Thoracic aorta (tissue), 2 donors: ENCODE results near the gene GRAP2. TPM values are rescaled to one million over a fixed set of nuclear protein-coding genes. Genes with fewer than 3 reads are reported as not detected.

ENCODE experiments used
- ATAC-seq: fragments of 150-250 bp; one replicate; pipeline ENCODE4 v1.8.0; 2017; ENCODE audit warnings: low read depth; ENCODE audit not compliant: insufficient number of reproducible peaks, low FRiP score
- DNase-seq: peaks from one replicate; pipeline ENCODE4 v3.0.0-alpha.2; 2020; ENCODE audit warnings: low spot score
- H3K27ac ChIP-seq, 2 donors: fragments of 200-600 bp; sonication (generic); 1 replicate in 1 of 2; 2 replicates in 1 of 2; pipeline ENCODE4 v1.5.1; 2016; ENCODE audit warnings: mild to moderate bottlenecking in 2 of 2, moderate library complexity in 2 of 2
- H3K27me3 ChIP-seq: fragments of 200-600 bp; sonication (generic); replicated peaks from 2 replicates; pipeline ENCODE4 v1.6.0; 2016; ENCODE audit warnings: mild to moderate bottlenecking; ENCODE audit not compliant: insufficient read depth
- H3K36me3 ChIP-seq: fragments of 200-600 bp; sonication (generic); one replicate; pipeline ENCODE4 v1.5.1; 2016
- H3K4me1 ChIP-seq, 2 donors: fragments of 200-600 bp; sonication (generic); 1 replicate in 1 of 2; 2 replicates in 1 of 2; pipeline versions ENCODE4 v1.5.1 to v1.6.0; 2016; ENCODE audit warnings: low read depth in 2 of 2, mild to moderate bottlenecking in 1 of 2; ENCODE audit not compliant: control insufficient read depth in 1 of 2
- H3K4me3 ChIP-seq: fragments of 200-600 bp; sonication (generic); 2 replicates; pipeline ENCODE4 v1.5.1; 2016; ENCODE audit warnings: mild to moderate bottlenecking
- H3K9me3 ChIP-seq: fragments of 200-600 bp; sonication (generic); 2 replicates; pipeline ENCODE4 v1.5.1; 2016
- CTCF ChIP-seq: fragments of 200-600 bp; sonication (generic); IDR thresholded peaks from one replicate; pipeline ENCODE4 v1.5.1; 2019; ENCODE audit warnings: antibody characterized with exemption
- total RNA-seq, 2 donors: library from RNA; depleted of rRNA; stranded (reverse); fragments of >200 nt; gene quantifications; one replicate each; pipeline versions ENCODE4 v1.1.0 to v1.2.3, GENCODE V29; 2016

The GRAP2 gene
- total RNA-seq, 2 donors from 2014 or later, result 1.8 TPM

GRCh38 chr22:39953101-39953500, 52.2 kb downstream of the GRAP2 start:
- no peaks in the 10 kb centered on the region for H3K36me3 ChIP-seq
- TF ChIP-seq CTCF, result no peak
- ATAC-seq (no peak), DNase-seq (no peak)
- H3K27ac ChIP-seq, result no peak overlapping the region
- no peaks in the 10 kb centered on the region for H3K4me1 ChIP-seq
- H3K27me3 ChIP-seq, result peaks cover 3% of the 10 kb centered on the region
- no peak overlapping the region for H3K4me3 ChIP-seq
- no peaks in the 10 kb centered on the region for H3K9me3 ChIP-seq

- DNase-seq (no peak), ATAC-seq (no peak)
- no peaks in the 10 kb centered on the region for H3K36me3 ChIP-seq
- no peak overlapping the region for H3K27ac ChIP-seq
- no peak for TF ChIP-seq CTCF
- no peak overlapping the region for H3K4me3 ChIP-seq
- no peaks in the 10 kb centered on the region for H3K9me3 ChIP-seq
- peaks cover 3% of the 10 kb centered on the region for H3K27me3 ChIP-seq
- H3K4me1 ChIP-seq, result no peaks in the 10 kb centered on the region
These were observed 53.7 kb downstream of the GRAP2 start for GRCh38 chr22:39954584-39955055.

GRCh38 chr22:39955675-39956074, 54.8 kb downstream of the GRAP2 start:
- Histone ChIP-seq H3K4me1 (no peaks in the 10 kb centered on the region), H3K36me3 (no peaks in the 10 kb centered on the region), H3K9me3 (no peaks in the 10 kb centered on the region), H3K27me3 (peaks cover 3% of the 10 kb centered on the region), H3K27ac (no peak overlapping the region), H3K4me3 (no peak overlapping the region)
- DNase-seq, result no peak
- no peak for ATAC-seq
- no peak for TF ChIP-seq CTCF

- H3K4me3 ChIP-seq, result no peak overlapping the region
- no peak overlapping the region for H3K27ac ChIP-seq
- TF ChIP-seq CTCF, result no peak
- H3K36me3 ChIP-seq, result no peaks in the 10 kb centered on the region
- no peaks in the 10 kb centered on the region for H3K9me3 ChIP-seq
- no peaks in the 10 kb centered on the region for H3K27me3 ChIP-seq
- DNase-seq, result no peak
- no peak for ATAC-seq
- H3K4me1 ChIP-seq, result no peaks in the 10 kb centered on the region
These were observed 56.2 kb downstream of the GRAP2 start for GRCh38 chr22:39956932-39957664.

- no peaks in the 10 kb centered on the region for H3K4me1 ChIP-seq
- no peaks in the 10 kb centered on the region for H3K36me3 ChIP-seq
- no peaks in the 10 kb centered on the region for H3K9me3 ChIP-seq
- no peak for TF ChIP-seq CTCF
- DNase-seq, result no peak
- H3K27ac ChIP-seq, result no peak overlapping the region
- ATAC-seq, result no peak
- no peak overlapping the region for H3K4me3 ChIP-seq
- H3K27me3 ChIP-seq, result no peaks in the 10 kb centered on the region
These were observed 57.3 kb downstream of the GRAP2 start for GRCh38 chr22:39958009-39958711.
